K562 (cell line): ENCODE results near the gene LSM4. TPM values are rescaled to one million over a fixed set of nuclear protein-coding genes. Genes with fewer than 3 reads are reported as not detected.

Experiments used
- CHD1 ChIP-seq: fragments of 200-600 bp; sonication (generic); IDR thresholded peaks from one replicate; pipeline ENCODE4 v1.6.1; 2012; ENCODE audit warnings: mild to moderate bottlenecking, moderate library complexity, low read length, inconsistent platforms
- COPS2 ChIP-seq: fragments of 450-650 bp; conservative IDR thresholded peaks from 2 replicates; pipeline ENCODE4 v1.6.1; 2016; ENCODE audit warnings: mild to moderate bottlenecking, moderate library complexity
- GABPB1 ChIP-seq: sonication (generic); formaldehyde crosslinking; IDR thresholded peaks from 2 replicates; pipeline ENCODE4 v1.8.0; 2022; ENCODE audit warnings: mild to moderate bottlenecking, missing genetic modification reagents
- HBP1 ChIP-seq: fragments of 450-650 bp; formaldehyde crosslinking; IDR thresholded peaks from 2 replicates; pipeline ENCODE4 v1.4.0; 2022; ENCODE audit warnings: missing genetic modification characterization
- HDGF ChIP-seq: fragments of 450-650 bp; IDR thresholded peaks from 2 replicates; pipeline ENCODE4 v1.6.1; 2016
- NCOR1 ChIP-seq: fragments of 450-650 bp; IDR thresholded peaks from 2 replicates; pipeline ENCODE4 v1.6.1; 2016; ENCODE audit warnings: mild to moderate bottlenecking, moderate library complexity
- NR2C1 ChIP-seq, 2 experiments: fragments of 450-650 bp; IDR thresholded peaks; 2 replicates each; pipeline ENCODE4 v1.6.1; 2017; ENCODE audit warnings: mild to moderate bottlenecking in 2 of 2, antibody characterized with exemption in 1 of 2, inconsistent platforms in 1 of 2, missing compliant biosample characterization in 1 of 2, missing genetic modification characterization in 1 of 2
- PTTG1 ChIP-seq: fragments of 450-650 bp; IDR thresholded peaks from 2 replicates; pipeline ENCODE4 v1.6.1; 2016; ENCODE audit warnings: low read depth, mild to moderate bottlenecking, missing genetic modification characterization, missing compliant biosample characterization
- RBM25 ChIP-seq: fragments of 200-400 bp; formaldehyde crosslinking; IDR thresholded peaks from 2 replicates; pipeline ENCODE4 v1.6.1; 2018; ENCODE audit warnings: low read length, low read depth, moderate library complexity; ENCODE audit not compliant: severe bottlenecking
- STAG1 ChIP-seq: sonication (generic); formaldehyde crosslinking; IDR thresholded peaks from 2 replicates; pipeline ENCODE4 v1.5.0; 2020; ENCODE audit warnings: missing genetic modification reagents, borderline replicate concordance
- TAF7 ChIP-seq: fragments of 450-650 bp; IDR thresholded peaks from 2 replicates; pipeline ENCODE4 v1.6.1; 2016; ENCODE audit warnings: missing genetic modification characterization, missing compliant biosample characterization
- TFAP4 ChIP-seq: sonication (generic); formaldehyde crosslinking; IDR thresholded peaks from 2 replicates; pipeline ENCODE4 v1.8.0; 2022; ENCODE audit warnings: missing genetic modification reagents, mild to moderate bottlenecking, moderate library complexity, borderline replicate concordance
- USF2 ChIP-seq: sonication (generic); formaldehyde crosslinking; IDR thresholded peaks from 2 replicates; pipeline ENCODE4 v1.5.0; 2020; ENCODE audit warnings: missing genetic modification reagents
- ZNF384 ChIP-seq: IDR thresholded peaks from 2 replicates; pipeline ENCODE4 v1.6.1; 2012; ENCODE audit warnings: low read depth, low read length, improper control_type of control experiment
- ZNF431 ChIP-seq: sonication (generic); formaldehyde crosslinking; IDR thresholded peaks from 2 replicates; pipeline ENCODE4 v1.8.0; 2022; ENCODE audit warnings: mild to moderate bottlenecking, missing genetic modification reagents
- ZNF592 ChIP-seq: fragments of 450-650 bp; IDR thresholded peaks from 2 replicates; pipeline ENCODE4 v1.6.1; 2017; ENCODE audit warnings: antibody characterized with exemption, mild to moderate bottlenecking
- polyA plus RNA-seq, 8 experiments: library from polyadenylated mRNA; depleted of rRNA in 4 of 8; stranded (reverse) in 5 of 8; unstranded in 3 of 8; fragments of >200 nt; fragmentation: Nextera tagmentation in 2 of 8; fragmentation: Illumina TruSeq in 1 of 8; extraction: Ambion mirVana in 2 of 8; extraction: Trizol in 1 of 8; gene quantifications; 2 replicates each; pipeline versions ENCODE4 v1.2.1 to v1.2.3, GENCODE V29; 2011 to 2014; ENCODE audit warnings: inconsistent platforms in 1 of 8, missing spikeins in 1 of 8
- total RNA-seq, 7 experiments: library from RNA; depleted of rRNA in 6 of 7; stranded (reverse); fragments of >200 nt in 6 of 7; fragmentation: Illumina TruSeq in 2 of 7; extraction: Trizol in 2 of 7; gene quantifications; 2 replicates each; pipeline versions ENCODE4 v1.2.1 to v1.2.3, GENCODE V29; 2011 to 2021; ENCODE audit warnings: low replicate concordance in 1 of 7

Gene LSM4
- total and polyA plus RNA-seq, 9 of the 15 experiments (the other 6 are each of a cell fraction or from before 2014, with no cell fraction given) = 11.9 to 763 (median 202) TPM

- TF ChIP-seq NCOR1 (peak; percentile 52; the same call in 1 of the 2 replicates), ZNF384 (no peak), GABPB1 (CRISPR knock-in tag) (no peak), CHD1 (no peak), RBM25 (peak; percentile 27), COPS2 (no peak), STAG1 (no peak), HBP1 (no peak), USF2 (no peak), NR2C1 (IDR thresholded peaks at IDR 0.05) (peak; percentile 49; the same call in 1 of the 2 replicates), NR2C1 (tag; IDR thresholded peaks at IDR 0.05) (peak; percentile 64), ZNF431 (CRISPR knock-in tag) (no peak), PTTG1 (tag) (no peak), TAF7 (tag) (no peak), TFAP4 (CRISPR knock-in tag) (0 out of 2 replicates have a peak, but pooled peaks have one; percentile 25), ZNF592 (0 out of 2 replicates have a peak, but pooled peaks have one; percentile 24), HDGF (no peak)
These were observed 45.8 kb upstream of the LSM4 start (continued) for GRCh38 chr19:18368504-18369222.
